SW 1271 (cell line): ENCODE results near the gene NRG3.

ENCODE experiments used
- DNase-seq, 2 experiments: peaks; one replicate each; lab custom pipeline; 2025; lab: John Stamatoyannopoulos, UW

The NRG3 gene

GRCh38 chr10:82391971-82392370 is 517.0 kb downstream of the NRG3 start:
- DNase-seq, result no peak

- no peak for DNase-seq
These were observed 517.5 kb downstream of the NRG3 start for GRCh38 chr10:82392533-82392932.

- no peak for DNase-seq
These were observed 519.1 kb downstream of the NRG3 start for GRCh38 chr10:82394122-82394521.

- DNase-seq, result no peak
These were observed 520.0 kb downstream of the NRG3 start for GRCh38 chr10:82394987-82395386.

GRCh38 chr10:82396886-82397285 is 521.9 kb downstream of the NRG3 start:
- DNase-seq, result no peak

GRCh38 chr10:82397854-82398253 is 522.9 kb downstream of the NRG3 start:
- no peak for DNase-seq

GRCh38 chr10:82399850-82400249 is 524.9 kb downstream of the NRG3 start:
- DNase-seq, result no peak

- DNase-seq, result no peak
These were observed 525.8 kb downstream of the NRG3 start for GRCh38 chr10:82400841-82401240.

GRCh38 chr10:82402906-82403401 is 528.0 kb downstream of the NRG3 start:
- DNase-seq, result no peak

GRCh38 chr10:82409671-82410070 is 534.7 kb downstream of the NRG3 start:
- no peak for DNase-seq

- no peak for DNase-seq
These were observed 536.4 kb downstream of the NRG3 start for GRCh38 chr10:82411416-82411815.

GRCh38 chr10:82420001-82420400 is 545.0 kb downstream of the NRG3 start:
- DNase-seq, result no peak

GRCh38 chr10:82429302-82429701 is 554.3 kb downstream of the NRG3 start:
- DNase-seq, result no peak

- no peak for DNase-seq
These were observed 563.3 kb downstream of the NRG3 start for GRCh38 chr10:82438277-82438676.

GRCh38 chr10:82440775-82441174 is 565.8 kb downstream of the NRG3 start:
- no peak for DNase-seq

GRCh38 chr10:82452046-82452445 is 577.1 kb downstream of the NRG3 start:
- no peak for DNase-seq

GRCh38 chr10:82452676-82453075 is 577.7 kb downstream of the NRG3 start:
- no peak for DNase-seq

- DNase-seq, result no peak
These were observed 578.8 kb downstream of the NRG3 start for GRCh38 chr10:82453678-82454293.

- no peak for DNase-seq
These were observed 588.0 kb downstream of the NRG3 start for GRCh38 chr10:82462910-82463551.

- no peak for DNase-seq
These were observed 588.6 kb downstream of the NRG3 start for GRCh38 chr10:82463614-82464013.

- DNase-seq, result no peak
These were observed 589.3 kb downstream of the NRG3 start for GRCh38 chr10:82464191-82464818.

GRCh38 chr10:82464966-82465365 is 590.0 kb downstream of the NRG3 start:
- no peak for DNase-seq

- DNase-seq, result no peak
These were observed 593.5 kb downstream of the NRG3 start for GRCh38 chr10:82468453-82468852.
